ENCODE results near the gene SERINC1.

SERINC1 gene

GRCh38 chr6:122405417-122405816 is 66.2 kb downstream of the SERINC1 start:
- no peak overlapping the region for H2AFZ ChIP-seq (ENCODE audit: insufficient read depth, low read length, poor library complexity)
- H4K91ac ChIP-seq (ENCODE audit: low read depth, low read length): no peak overlapping the region
- no peak overlapping the region for H2BK12ac ChIP-seq (ENCODE audit: low read length)
- H3K79me2 ChIP-seq (ENCODE audit: control insufficient read depth, insufficient read depth, low read length, poor library complexity): no peaks in the 10 kb centered on the region
- no peak overlapping the region for H3K4me2 ChIP-seq (ENCODE audit: low read length)
- no peaks in the 10 kb centered on the region for H3K9me3 ChIP-seq (ENCODE audit: insufficient read depth, low read depth, low read length)
- no peak overlapping the region for H2BK120ac ChIP-seq (ENCODE audit: insufficient read depth, low read length, poor library complexity)
- no peaks in the 10 kb centered on the region for H3K27me3 ChIP-seq (ENCODE audit: insufficient read depth, low read length)
- no peaks in the 10 kb centered on the region for H3K36me3 ChIP-seq (ENCODE audit: control insufficient read depth in 1 of 2, insufficient read depth in 2 of 2, low read length in 2 of 2)
- H2AK5ac ChIP-seq (ENCODE audit: low read length): no peak overlapping the region
- DNase-seq: peak in 1 of 2 donors; percentile 16
- H4K12ac ChIP-seq (ENCODE audit: low read depth, low read length): no peak overlapping the region
- H4K8ac ChIP-seq (ENCODE audit: low read depth, low read length): no peak overlapping the region
- no CpG with 5 or more reads among the region's 1 CpG for WGBS (ENCODE audit: extremely low coverage, insufficient coverage, insufficient read length)
- H3K27ac ChIP-seq (ENCODE audit: low read depth, low read length): no peak overlapping the region
- no peak overlapping the region for H3K18ac ChIP-seq (ENCODE audit: low read length)
- H3K79me1 ChIP-seq (ENCODE audit: low read length): no peaks in the 10 kb centered on the region
- no peak overlapping the region for H3K9ac ChIP-seq (ENCODE audit: low read length)
- no peaks in the 10 kb centered on the region for H3K4me1 ChIP-seq (ENCODE audit: control insufficient read depth in 1 of 2, insufficient read depth in 2 of 2, low read length in 2 of 2)
- no peak overlapping the region for H3K4ac ChIP-seq (ENCODE audit: low read depth, low read length)
- no peak overlapping the region for H3K14ac ChIP-seq (ENCODE audit: low read length)
- no peak overlapping the region for H2BK5ac ChIP-seq (ENCODE audit: low read depth, low read length, poor library complexity)
- no peak overlapping the region for H3K23ac ChIP-seq (ENCODE audit: low read length)
- H3K4me3 ChIP-seq (ENCODE audit: low read depth, low read length): no peak overlapping the region

DNA sequence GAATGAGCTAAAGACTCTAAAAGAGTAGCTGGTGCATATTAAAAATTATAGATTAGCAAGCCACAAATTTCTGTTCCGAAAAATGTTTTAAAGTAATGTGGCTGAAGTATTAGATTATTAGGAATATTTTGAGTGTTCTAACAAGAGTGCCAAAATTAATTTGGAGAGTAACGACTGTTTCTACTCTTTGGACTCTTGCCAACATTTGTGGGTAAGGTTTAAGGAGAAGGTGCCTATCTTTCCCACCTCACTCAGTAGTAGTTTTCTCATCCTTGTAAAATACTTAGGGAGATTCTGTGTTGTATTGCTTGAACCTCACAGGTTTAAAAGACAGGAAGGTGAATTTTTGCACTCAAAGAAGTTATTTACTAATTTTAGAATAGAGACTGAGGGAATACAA is 67.2 kb downstream of the SERINC1 start:
- Histone ChIP-seq H2BK5ac (ENCODE audit: low read depth, low read length, poor library complexity) (no peak overlapping the region), H3K27me3 (ENCODE audit: insufficient read depth, low read length) (no peaks in the 10 kb centered on the region), H2AK5ac (ENCODE audit: low read length) (no peak overlapping the region), H3K4me1 (ENCODE audit: control insufficient read depth in 1 of 2, insufficient read depth in 2 of 2, low read length in 2 of 2) (no peaks in the 10 kb centered on the region), H4K12ac (ENCODE audit: low read depth, low read length) (no peak overlapping the region), H3K9me3 (ENCODE audit: insufficient read depth, low read depth, low read length) (no peaks in the 10 kb centered on the region), H2AFZ (ENCODE audit: insufficient read depth, low read length, poor library complexity) (no peak overlapping the region), H3K9ac (ENCODE audit: low read length) (no peak overlapping the region), H4K91ac (ENCODE audit: low read depth, low read length) (no peak overlapping the region), H2BK12ac (ENCODE audit: low read length) (no peak overlapping the region), H3K27ac (ENCODE audit: low read depth, low read length) (no peak overlapping the region), H3K23ac (ENCODE audit: low read length) (no peak overlapping the region), H3K79me1 (ENCODE audit: low read length) (peaks cover 7% of the 10 kb centered on the region), H4K8ac (ENCODE audit: low read depth, low read length) (no peak overlapping the region), H3K4me2 (ENCODE audit: low read length) (no peak overlapping the region), H3K4me3 (ENCODE audit: low read depth, low read length) (no peak overlapping the region), H3K18ac (ENCODE audit: low read length) (no peak overlapping the region), H3K36me3 (ENCODE audit: control insufficient read depth in 1 of 2, insufficient read depth in 2 of 2, low read length in 2 of 2) (no peaks in the 10 kb centered on the region), H3K14ac (ENCODE audit: low read length) (no peak overlapping the region), H3K79me2 (ENCODE audit: control insufficient read depth, insufficient read depth, low read length, poor library complexity) (peaks cover 6% of the 10 kb centered on the region), H2BK120ac (ENCODE audit: insufficient read depth, low read length, poor library complexity) (no peak overlapping the region), H3K4ac (ENCODE audit: low read depth, low read length) (no peak overlapping the region)
- no peak for DNase-seq
- no CpG with 5 or more reads among the region's 2 CpGs for WGBS (ENCODE audit: extremely low coverage, insufficient coverage, insufficient read length)

- Histone ChIP-seq H3K14ac (ENCODE audit: low read length) (no peak overlapping the region), H2BK12ac (ENCODE audit: low read length) (no peak overlapping the region), H2AFZ (ENCODE audit: insufficient read depth, low read length, poor library complexity) (no peak overlapping the region), H3K4me2 (ENCODE audit: low read length) (no peak overlapping the region), H2AK5ac (ENCODE audit: low read length) (no peak overlapping the region), H3K4ac (ENCODE audit: low read depth, low read length) (no peak overlapping the region), H4K91ac (ENCODE audit: low read depth, low read length) (no peak overlapping the region), H3K27me3 (ENCODE audit: insufficient read depth, low read length) (no peaks in the 10 kb centered on the region), H3K79me2 (ENCODE audit: control insufficient read depth, insufficient read depth, low read length, poor library complexity) (peaks cover 6% of the 10 kb centered on the region), H3K23ac (ENCODE audit: low read length) (no peak overlapping the region), H3K4me3 (ENCODE audit: low read depth, low read length) (no peak overlapping the region), H3K36me3 (ENCODE audit: control insufficient read depth in 1 of 2, insufficient read depth in 2 of 2, low read length in 2 of 2) (no peaks in the 10 kb centered on the region), H3K18ac (ENCODE audit: low read length) (no peak overlapping the region), H4K12ac (ENCODE audit: low read depth, low read length) (no peak overlapping the region), H4K8ac (ENCODE audit: low read depth, low read length) (no peak overlapping the region), H2BK120ac (ENCODE audit: insufficient read depth, low read length, poor library complexity) (no peak overlapping the region), H3K9me3 (ENCODE audit: insufficient read depth, low read depth, low read length) (no peaks in the 10 kb centered on the region), H3K27ac (ENCODE audit: low read depth, low read length) (no peak overlapping the region), H2BK5ac (ENCODE audit: low read depth, low read length, poor library complexity) (no peak overlapping the region), H3K9ac (ENCODE audit: low read length) (no peak overlapping the region), H3K4me1 (ENCODE audit: control insufficient read depth in 1 of 2, insufficient read depth in 2 of 2, low read length in 2 of 2) (no peaks in the 10 kb centered on the region), H3K79me1 (ENCODE audit: low read length) (peaks cover 7% of the 10 kb centered on the region)
- no CpG with 5 or more reads among the region's 4 CpGs for WGBS (ENCODE audit: extremely low coverage, insufficient coverage, insufficient read length)
- DNase-seq: no peak
Measured at GRCh38 chr6:122401104-122401503, 70.5 kb downstream of the SERINC1 start.

DNA sequence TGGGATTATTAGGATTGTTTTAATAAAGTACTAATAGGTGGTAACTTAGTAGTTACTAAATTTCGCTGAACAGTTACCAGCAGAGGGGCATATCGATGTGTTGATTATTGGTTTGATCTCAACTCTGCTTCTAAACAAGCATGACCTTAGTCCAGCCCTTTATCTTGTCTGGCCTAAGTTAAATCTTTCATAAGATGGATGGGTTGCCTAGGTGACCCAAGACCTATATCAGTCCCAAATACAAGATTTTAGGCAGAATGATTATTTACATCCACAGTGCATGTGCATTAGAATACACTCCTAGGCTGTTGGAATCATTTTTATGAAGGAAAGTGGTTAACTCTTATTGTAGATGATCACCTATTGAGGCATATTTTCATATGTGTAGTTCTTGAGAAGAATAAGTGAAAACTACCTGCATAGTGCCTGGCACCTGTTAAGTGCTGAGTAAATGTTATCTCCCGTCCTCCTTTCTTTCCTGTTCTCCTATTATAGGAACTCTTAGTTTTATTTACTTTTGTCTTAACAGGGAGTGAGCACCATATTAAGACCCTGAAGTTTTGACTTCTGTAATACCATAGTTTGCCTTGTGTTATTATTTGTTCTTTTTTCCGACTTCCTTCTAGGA is 71.0 kb downstream of the SERINC1 start:
- H2AK5ac ChIP-seq (ENCODE audit: low read length): no peak overlapping the region
- H3K14ac ChIP-seq (ENCODE audit: low read length): no peak overlapping the region
- H4K12ac ChIP-seq (ENCODE audit: low read depth, low read length): no peak overlapping the region
- H2AFZ ChIP-seq (ENCODE audit: insufficient read depth, low read length, poor library complexity): no peak overlapping the region
- H3K18ac ChIP-seq (ENCODE audit: low read length): no peak overlapping the region
- WGBS (ENCODE audit: extremely low coverage, insufficient coverage, insufficient read length): no CpG with 5 or more reads among the region's 4 CpGs
- H3K4me1 ChIP-seq (ENCODE audit: control insufficient read depth in 1 of 2, insufficient read depth in 2 of 2, low read length in 2 of 2): no peaks in the 10 kb centered on the region
- no peak overlapping the region for H3K9ac ChIP-seq (ENCODE audit: low read length)
- no peak overlapping the region for H4K8ac ChIP-seq (ENCODE audit: low read depth, low read length)
- H3K36me3 ChIP-seq (ENCODE audit: control insufficient read depth in 1 of 2, insufficient read depth in 2 of 2, low read length in 2 of 2): no peaks in the 10 kb centered on the region
- no peak for DNase-seq
- peak overlapping the region; percentile 65 for H3K4me2 ChIP-seq (ENCODE audit: low read length)
- H3K79me1 ChIP-seq (ENCODE audit: low read length): peaks cover 7% of the 10 kb centered on the region
- no peak overlapping the region for H4K91ac ChIP-seq (ENCODE audit: low read depth, low read length)
- no peak overlapping the region for H3K4ac ChIP-seq (ENCODE audit: low read depth, low read length)
- H3K4me3 ChIP-seq (ENCODE audit: low read depth, low read length): no peak overlapping the region
- no peaks in the 10 kb centered on the region for H3K27me3 ChIP-seq (ENCODE audit: insufficient read depth, low read length)
- H3K23ac ChIP-seq (ENCODE audit: low read length): no peak overlapping the region
- H3K79me2 ChIP-seq (ENCODE audit: control insufficient read depth, insufficient read depth, low read length, poor library complexity): peaks cover 6% of the 10 kb centered on the region
- no peak overlapping the region for H2BK120ac ChIP-seq (ENCODE audit: insufficient read depth, low read length, poor library complexity)
- no peak overlapping the region for H2BK12ac ChIP-seq (ENCODE audit: low read length)
- no peak overlapping the region for H3K27ac ChIP-seq (ENCODE audit: low read depth, low read length)
- H2BK5ac ChIP-seq (ENCODE audit: low read depth, low read length, poor library complexity): no peak overlapping the region
- no peaks in the 10 kb centered on the region for H3K9me3 ChIP-seq (ENCODE audit: insufficient read depth, low read depth, low read length)

Data from trophoblast cell (in vitro differentiated cells and primary cell).